SW 1271 (cell line): Measurements from ENCODE around the gene BCL7A.

ENCODE experiments used
- DNase-seq, 2 experiments: peaks; one replicate each; lab custom pipeline; 2025; lab: John Stamatoyannopoulos, UW

The BCL7A gene

DNA sequence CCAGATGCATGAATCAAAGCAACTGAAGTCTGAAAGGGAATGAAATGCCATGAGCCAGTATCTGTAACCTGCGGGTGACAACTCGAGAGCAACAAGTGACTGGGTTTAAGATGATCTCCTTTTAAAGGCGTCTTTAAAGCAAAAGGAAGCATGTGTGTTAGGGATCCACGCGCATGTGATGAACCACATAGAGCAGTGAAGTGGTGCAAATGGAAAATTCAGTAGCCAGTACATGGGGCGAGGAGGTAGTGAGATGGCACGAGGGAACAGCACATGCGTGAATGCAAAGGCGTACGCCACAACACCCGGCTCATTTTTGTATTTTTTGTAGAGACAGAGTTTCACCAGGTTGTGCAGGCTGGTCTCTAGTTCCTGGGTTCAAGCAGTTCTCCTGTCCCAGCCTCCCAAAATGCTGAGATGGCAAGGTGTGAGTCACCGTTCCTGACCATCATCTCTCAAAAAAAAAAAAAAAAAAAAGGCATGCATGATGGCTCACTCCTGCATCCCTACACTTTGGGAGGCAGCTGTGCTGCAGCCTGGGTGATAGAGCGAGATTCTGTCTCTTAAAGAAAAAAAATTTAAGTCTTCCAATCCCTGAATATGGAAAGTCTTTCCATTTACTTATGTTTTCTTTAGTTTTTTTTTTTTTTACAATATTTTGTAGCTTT lies 24.6 kb upstream of the BCL7A start:
- no peak for DNase-seq

DNA sequence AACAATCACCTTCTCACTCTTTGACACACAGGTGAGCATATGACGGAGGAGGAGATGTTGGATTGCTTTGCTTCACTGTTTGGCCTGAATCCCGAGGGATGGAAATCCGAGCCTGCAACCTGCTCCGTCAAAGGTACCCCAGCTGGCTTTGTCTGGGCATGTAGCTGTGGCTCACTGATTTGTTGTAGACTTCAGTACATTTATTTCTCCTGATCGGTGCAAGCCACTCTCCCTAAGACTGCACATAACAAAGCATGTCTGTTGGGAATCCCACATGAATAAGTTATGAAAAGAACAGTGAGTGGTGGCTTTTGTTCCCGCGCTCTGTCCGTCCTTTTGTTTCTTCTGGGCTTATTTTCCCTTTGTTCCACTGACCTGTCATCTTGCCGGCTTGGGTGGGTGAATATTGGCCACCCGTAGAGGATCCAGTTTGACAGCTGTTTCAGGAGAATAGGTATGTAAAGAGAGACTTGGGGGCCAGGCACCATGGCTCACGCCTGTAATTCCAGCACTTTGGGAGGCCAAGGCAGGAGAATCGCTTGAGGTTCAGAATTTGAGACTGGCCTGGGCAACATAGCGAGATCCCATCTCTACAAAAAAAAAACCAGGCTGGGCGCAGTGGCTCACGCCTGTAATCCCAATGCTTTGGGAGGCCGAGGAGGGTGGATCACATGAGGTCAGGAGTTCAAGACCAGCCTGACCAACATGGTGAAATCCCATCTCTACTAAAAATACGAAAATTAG lies 20.0 kb upstream of the BCL7A start:
- no peak for DNase-seq

DNA sequence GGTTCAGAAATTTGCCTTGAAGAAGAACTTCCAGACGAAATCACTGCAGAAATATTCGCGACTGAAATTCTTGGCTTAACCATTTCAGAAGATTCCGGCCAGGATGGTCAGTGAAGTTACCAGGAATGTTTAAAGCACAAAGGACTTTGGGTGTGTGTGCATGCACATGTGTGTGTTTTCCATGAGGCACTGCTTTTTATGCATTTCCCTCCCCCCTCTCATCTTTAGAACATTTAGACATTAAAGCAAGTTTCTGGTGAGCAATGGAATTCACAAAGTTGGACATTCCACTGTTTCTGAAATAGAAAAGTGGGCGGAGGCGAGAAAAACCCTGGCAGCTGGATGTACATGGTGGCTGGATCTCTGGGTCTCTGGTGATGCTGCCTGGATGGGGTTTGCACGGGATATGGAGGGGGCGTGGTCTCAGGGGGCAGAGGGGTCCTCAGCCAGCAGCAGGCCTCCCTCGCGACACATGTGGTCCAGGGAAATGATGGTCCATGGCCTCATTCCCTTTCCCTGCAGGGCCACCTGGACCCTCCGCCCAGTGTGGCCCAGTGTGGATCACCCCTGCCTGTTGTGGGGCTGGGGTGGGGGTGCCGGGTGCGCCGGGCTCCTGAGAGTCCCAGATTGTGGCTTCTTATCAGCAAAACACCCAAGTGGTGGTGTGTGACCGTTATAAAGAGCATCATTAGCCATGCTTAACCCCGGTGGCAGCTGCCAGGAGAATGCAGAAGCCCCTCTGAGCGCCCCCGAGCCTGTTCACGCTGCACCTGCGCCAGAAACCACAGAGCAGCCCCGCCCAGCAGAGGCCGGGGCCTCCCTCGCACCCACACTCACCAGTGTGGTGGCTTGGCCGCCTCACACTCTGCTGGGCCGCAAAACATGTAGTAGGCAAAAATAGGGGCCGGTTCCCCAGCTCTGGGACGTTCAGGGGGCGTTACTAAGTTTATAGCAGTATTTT lies 17.8 kb upstream of the BCL7A start:
- DNase-seq: no peak

GRCh38 chr12:122004633-122005071 lies 17.0 kb upstream of the BCL7A start:
- DNase-seq: no peak

- DNase-seq: no peak
Measured at GRCh38 chr12:122005252-122005776, 16.4 kb upstream of the BCL7A start.

GRCh38 chr12:122006186-122006926 lies 15.3 kb upstream of the BCL7A start:
- DNase-seq: no peak

GRCh38 chr12:122009741-122010140 lies 11.9 kb upstream of the BCL7A start:
- no peak for DNase-seq

DNA sequence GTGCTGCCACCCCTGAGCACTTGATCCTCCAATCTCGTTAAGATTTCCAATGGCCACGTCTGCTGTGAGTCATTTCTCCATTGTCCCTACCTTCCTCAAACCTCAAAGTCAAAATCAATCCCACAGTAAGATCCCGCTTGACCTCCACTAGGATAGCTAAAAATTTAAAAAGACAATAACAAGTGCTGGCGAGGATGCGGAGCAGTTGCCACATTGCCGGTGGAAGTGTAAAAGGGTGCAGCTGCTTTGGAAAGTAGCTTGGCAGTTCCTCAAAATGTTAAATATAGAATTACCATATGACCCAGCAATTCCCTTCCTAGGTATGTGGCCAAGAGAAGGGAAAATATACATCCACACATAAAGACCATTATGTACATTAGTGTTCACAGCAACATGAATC lies 9.5 kb upstream of the BCL7A start:
- DNase-seq: no peak

- DNase-seq: no peak
Measured at GRCh38 chr12:122013136-122013535, 8.5 kb upstream of the BCL7A start.

GRCh38 chr12:122013791-122014590 lies 7.7 kb upstream of the BCL7A start:
- no peak for DNase-seq

DNA sequence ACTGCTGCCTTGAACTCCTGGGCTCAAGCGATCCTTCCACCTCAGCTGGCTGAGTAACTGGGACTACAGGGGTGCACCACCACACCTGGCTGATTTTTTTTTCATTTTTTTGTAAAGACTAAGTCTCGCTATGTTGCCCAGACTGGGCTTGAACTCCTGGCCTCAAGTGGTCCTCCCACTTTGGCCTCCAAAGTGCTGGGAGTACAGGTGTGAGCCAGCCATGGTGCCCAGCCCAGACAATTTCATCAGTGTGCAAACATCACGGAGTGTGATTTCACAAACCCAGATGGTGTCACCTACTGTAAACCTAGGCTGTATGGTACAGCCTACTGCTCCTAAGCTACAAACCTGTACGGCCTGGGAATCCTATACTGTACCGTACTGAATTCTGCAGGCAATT lies 6.9 kb upstream of the BCL7A start:
- no peak for DNase-seq

DNA sequence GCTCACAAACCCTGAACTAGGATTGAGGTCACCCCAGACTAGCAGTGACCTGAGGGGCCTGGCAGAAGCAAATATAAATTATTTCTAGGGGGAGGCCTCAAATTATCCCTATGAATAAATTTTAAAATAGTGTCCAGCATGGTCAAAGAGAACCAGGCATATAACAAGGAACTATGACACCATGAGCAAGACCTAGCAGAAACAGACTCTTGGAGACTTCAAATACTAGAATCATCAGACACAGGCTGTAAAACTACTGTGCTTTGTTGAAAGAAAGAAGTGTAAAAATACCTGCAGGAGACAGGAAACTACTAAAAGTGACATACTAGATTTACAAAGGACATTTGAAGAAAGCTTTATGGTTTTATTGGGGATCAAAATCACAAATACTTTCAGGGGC lies 3.2 kb upstream of the BCL7A start:
- no peak for DNase-seq

GRCh38 chr12:122018937-122019336 lies 2.7 kb upstream of the BCL7A start:
- DNase-seq: no peak

DNA sequence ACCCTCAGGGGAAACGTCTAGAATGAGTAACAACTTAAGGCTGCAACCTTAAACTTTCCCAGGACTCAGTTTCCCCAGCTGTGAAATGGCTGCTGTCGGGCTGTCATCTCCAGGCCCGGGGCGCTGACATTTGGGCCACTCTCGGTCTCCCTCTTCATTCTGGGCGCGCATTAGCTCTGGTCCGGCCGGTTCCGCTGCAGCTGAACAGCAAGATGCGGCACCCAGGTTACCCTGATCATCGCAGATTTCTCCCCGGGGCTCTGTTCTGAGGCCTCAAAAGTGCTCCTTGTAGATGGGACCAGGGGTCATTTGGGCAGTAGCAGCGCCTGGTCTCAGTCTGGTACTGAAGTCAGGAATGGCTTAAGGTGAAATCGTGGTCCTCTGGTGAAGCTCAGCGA lies 890 bp upstream of the BCL7A start:
- DNase-seq: no peak

GRCh38 chr12:122021193-122021821 lies 377 bp upstream of the BCL7A start:
- DNase-seq: no peak

GRCh38 chr12:122022393-122023338 lies 982 bp downstream of the BCL7A start:
- no peak for DNase-seq

GRCh38 chr12:122023339-122024131 lies 1.9 kb downstream of the BCL7A start:
- DNase-seq: no peak

GRCh38 chr12:122024132-122024785 lies 2.6 kb downstream of the BCL7A start:
- no peak for DNase-seq
